ENCODE results near the gene PTGER1.

Gene PTGER1

GRCh38 chr19:14475251-14476073 lies at the start of gene PTGER1:
Gene PTGER1, minus strand, starts transcription at chr19:14475354. Its CDS starts 1,034 bp downstream, at chr19:14474320.
- TF ChIP-seq CTCF (IDR thresholded peaks at IDR 0.05) (peak; percentile 36), ZFX (IDR thresholded peaks at IDR 0.05; ENCODE audit: borderline replicate concordance) (no peak)
- H3K27ac ChIP-seq: no peak within 1 kb of the TSS

GRCh38 chr19:14520543-14520942 lies 45.4 kb upstream of the PTGER1 start:
- peak overlapping the region; percentile 92 for H3K27ac ChIP-seq
- TF ChIP-seq CTCF (IDR thresholded peaks at IDR 0.05): no peak
- no peak for TF ChIP-seq ZFX (IDR thresholded peaks at IDR 0.05; ENCODE audit: borderline replicate concordance)

DNA sequence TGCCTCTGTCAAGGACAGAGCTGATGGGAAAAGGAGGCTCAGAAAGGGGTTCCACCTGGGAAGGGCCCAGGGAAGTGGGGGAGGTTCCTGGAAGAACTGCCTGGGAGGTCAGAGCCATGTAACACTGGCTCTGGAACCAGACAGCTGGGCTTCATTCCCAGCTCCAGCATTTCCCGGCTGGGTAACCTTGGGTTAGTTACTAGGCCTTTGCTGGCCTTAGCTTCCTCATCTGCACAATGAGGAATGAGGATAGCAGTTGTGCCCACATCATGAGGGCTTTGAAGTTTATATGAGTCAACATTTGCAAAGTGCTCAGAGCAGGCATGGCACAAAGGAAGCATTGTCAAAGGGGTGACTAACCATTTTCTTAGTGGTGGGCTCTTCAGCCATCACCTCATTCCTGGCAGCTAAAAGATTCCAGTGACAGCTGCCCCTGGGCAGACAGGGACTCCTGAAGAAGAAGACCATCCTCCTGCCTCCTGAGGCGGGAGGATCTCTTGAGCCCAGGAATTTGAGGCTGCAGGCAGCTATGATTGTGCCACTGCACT lies 44.8 kb upstream of the PTGER1 start:
- peak overlapping the region; percentile 92 for H3K27ac ChIP-seq
- TF ChIP-seq ZFX (IDR thresholded peaks at IDR 0.05; ENCODE audit: borderline replicate concordance) (no peak), CTCF (IDR thresholded peaks at IDR 0.05) (no peak)

GRCh38 chr19:14519245-14519859 lies 44.2 kb upstream of the PTGER1 start:
- TF ChIP-seq CTCF (IDR thresholded peaks at IDR 0.05): no peak
- no peak for TF ChIP-seq ZFX (IDR thresholded peaks at IDR 0.05; ENCODE audit: borderline replicate concordance)
- H3K27ac ChIP-seq: peak overlapping the region; percentile 92

DNA sequence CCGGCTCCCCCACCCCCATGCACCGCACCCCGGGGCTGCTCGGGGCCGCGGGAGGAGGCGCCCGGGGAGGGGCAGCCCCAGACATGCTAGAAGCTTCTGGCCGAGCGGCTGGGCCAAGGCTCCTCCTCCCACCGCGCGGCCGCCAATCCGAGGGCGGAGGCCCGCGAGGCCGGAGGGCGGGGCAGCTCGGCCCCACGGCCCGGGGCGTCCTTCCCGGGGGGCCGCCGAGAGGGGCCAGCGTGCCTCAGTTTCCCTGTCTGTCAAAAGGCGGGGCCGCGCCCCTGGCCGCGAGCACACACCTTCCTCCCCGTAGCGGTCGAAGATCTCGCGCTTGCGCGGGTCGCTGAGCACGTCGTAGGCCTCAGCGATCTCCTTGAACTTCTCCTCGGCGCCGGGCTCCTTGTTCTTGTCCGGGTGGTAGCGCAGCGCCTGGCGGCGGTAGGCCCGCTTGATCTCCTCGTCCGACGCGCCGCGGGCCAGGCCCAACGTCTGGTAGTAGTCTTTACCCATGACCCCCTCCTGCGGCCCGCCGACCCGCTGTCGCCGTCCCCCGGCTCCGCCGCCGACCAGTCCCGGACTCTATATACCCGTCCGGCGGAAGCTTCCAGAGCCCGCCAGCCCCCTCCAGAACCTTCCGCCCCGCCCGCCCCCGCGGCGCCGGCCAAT lies 42.8 kb upstream of the PTGER1 start, which contains the start of gene DNAJB1:
Gene DNAJB1 (minus strand): TSS at position 558 of the 666 bp plus-strand sequence. CDS start 48 bp downstream, at position 510.
- peak within 1 kb of the TSS; percentile 92 for H3K27ac ChIP-seq
- TF ChIP-seq CTCF (IDR thresholded peaks at IDR 0.05) (no peak), ZFX (IDR thresholded peaks at IDR 0.05; ENCODE audit: borderline replicate concordance) (no peak)

DNA sequence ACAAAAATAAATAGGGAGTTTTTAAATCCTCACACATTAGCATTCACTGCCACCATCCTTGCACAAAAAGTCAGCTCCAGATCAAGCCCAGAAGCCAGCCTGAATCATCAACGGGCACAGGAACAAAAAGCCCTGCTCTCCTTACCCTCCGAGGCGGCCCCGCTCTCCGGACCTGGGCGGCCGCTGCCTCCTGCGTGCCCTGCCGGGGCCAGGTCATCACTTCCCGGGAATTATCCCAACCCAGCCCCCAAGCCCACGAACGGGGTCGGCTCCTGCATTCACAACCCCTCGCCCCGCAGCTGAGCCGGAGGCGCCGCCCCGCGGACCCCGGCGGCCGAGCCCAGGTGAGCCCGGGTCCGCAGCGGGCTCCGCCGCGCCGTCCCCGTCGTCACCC lies 42.3 kb upstream of the PTGER1 start:
- peak overlapping the region; percentile 92 for H3K27ac ChIP-seq
- TF ChIP-seq ZFX (IDR thresholded peaks at IDR 0.05; ENCODE audit: borderline replicate concordance) (no peak), CTCF (IDR thresholded peaks at IDR 0.05) (no peak)
